ENCODE results near the gene ZKSCAN1.

The ZKSCAN1 gene

DNA sequence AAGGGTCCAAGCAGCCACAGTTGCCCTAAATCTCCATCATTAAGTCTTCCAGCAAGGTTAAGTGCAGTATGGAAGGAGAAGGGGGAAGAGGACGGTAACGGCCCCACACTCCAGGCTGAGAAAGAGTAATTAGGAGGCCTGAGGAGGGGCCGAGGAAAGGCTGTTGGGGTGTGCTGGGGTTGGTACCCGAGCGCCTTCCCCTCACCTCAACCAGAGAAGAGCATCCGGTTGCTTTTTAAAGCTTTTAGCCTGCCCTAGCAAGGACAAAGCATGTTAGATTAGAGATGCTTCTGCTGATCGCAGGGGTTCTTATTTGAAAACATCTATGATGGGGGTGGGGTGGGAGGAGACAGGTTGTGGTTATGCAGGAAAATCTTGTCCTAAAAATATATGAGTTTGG, 25.2 kb downstream of the ZKSCAN1 start:
- DNase-seq, result no peak

DNA sequence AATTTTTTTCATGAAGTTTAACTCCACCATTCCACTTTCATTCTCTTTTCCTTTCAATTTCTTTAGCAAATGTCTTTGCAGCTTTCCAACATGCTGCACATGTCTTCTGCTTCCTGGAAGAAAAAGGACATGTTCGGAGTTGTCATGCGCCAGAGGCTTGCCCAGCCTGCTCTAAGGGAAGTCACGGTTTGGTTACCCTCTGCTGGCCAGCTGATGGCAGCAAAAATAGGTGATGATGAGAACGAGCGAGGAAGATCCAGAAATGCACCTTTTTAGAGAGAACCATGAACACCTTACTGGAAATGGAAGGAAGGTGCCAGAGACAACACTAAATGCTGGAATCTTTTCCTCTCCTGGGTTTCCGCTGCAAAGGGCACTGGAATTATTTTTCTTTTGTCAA, 29.3 kb downstream of the ZKSCAN1 start:
- no peak for DNase-seq

DNA sequence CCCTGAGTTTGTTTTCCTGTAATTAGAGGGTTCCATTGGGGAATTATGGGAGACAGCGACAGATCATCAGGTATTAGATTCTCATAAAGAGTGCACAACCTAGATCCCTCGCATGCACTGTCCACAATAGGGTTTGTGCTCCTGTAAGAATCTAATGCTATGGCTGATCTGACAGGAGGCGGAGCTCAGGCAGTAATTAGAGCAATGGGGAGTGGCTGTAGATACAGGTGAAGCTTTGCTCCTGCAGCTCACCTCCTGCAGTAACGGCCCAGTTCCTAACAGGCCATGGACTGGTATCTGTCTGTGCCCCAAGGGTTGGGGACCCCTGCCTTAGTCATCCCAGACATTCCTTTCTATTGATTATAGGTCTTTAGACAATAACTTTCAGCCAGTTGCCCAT, 33.3 kb downstream of the ZKSCAN1 start:
- DNase-seq, result no peak

DNA sequence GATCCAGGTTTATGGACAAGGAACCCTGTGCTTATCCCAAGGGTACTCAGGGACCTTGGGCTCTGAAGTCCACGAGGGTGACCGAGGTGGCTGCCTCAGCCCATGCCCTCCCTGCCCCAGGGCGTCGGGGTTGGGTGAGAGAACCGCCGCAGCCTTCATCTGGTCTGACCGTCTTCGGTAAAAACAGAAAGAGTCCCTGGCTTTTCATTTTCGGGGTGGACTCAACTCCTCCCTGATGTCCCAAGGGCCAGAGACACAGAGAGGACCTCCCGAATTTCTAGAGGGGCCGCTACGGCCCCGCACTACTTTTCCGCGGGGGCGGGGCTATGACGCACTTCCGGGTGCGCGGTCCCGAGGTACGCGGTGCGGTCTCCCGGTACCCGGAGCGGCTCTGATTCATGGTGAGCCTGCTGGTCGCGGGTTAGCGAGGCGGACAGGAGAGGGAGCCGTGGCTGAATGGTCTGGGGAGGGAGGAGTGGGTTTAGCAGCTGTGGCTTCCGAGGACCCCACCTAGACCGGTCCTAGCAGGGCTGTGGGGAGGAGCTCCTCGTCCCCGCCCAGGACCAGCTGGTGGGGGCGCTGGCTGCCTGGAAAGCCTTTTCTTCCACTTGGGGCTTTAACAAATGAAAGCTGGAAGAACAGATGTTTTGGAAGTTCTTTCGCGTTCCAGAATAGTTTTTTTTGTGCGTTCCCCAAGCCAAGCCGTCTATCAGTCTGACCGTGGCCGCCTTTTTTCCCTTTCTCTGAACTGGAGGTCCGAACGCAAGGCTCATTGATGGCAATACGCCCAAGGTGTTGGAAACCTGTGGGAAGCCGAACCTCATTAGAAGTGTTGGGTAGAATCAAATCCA, 34.3 kb downstream of the ZKSCAN1 start, which contains the start of gene ZSCAN21:
Gene ZSCAN21 (plus strand): TSS at position 334 of the 851 bp plus-strand sequence. CDS start 7,233 bp downstream, outside the sequence.
- peak; percentile 73 to 78 for DNase-seq

DNA sequence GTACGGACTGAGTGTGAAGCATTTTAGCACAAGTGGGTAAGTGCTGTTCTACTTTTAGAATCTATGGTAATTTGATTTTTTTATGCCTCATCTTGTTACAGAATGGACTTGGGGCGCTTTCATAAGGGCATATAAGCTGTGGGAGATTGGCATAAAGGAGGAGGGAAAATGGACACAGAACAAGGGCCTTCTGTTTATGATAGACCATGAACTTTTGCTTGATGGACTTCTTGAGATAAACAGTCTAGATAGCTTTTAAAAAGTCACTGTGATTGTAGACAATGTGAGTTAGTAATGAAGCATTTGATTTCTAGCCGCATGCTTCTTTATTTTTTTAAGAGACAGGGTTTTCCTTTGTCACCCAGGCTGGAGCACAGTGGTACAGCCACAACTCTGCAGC, 36.2 kb downstream of the ZKSCAN1 start:
- no peak for DNase-seq

DNA sequence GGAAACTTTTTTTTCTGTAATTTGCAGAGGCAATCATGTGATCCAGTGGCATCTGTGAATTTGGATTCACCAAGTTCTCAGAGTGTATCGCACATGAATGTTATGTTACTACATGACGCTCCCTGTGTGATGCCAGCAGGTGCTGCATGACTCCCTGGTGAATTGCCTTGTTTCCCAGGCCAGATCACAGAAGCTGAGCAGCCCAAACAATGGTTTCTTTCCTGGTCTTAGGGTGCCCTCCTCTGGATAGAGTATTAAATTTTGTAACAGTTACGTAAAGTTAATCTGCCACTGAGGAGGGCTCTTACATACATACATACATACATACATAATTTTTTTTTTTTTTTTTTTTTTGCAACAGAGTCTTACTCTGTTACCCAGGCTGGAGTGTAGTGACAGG, 37.8 kb downstream of the ZKSCAN1 start:
- DNase-seq, result no peak

DNA sequence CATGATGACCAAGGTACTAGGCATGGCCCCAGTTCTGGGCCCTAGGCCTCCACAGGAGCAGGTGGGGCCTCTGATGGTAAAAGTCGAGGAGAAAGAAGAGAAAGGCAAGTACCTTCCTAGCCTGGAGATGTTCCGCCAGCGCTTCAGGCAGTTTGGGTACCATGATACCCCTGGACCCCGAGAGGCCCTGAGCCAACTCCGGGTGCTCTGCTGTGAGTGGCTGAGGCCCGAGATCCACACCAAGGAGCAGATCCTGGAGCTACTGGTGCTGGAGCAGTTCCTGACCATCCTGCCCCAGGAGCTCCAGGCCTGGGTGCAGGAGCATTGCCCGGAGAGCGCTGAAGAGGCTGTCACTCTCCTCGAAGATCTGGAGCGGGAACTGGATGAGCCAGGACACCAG, 41.6 kb downstream of the ZKSCAN1 start:
- DNase-seq, result no peak

DNA sequence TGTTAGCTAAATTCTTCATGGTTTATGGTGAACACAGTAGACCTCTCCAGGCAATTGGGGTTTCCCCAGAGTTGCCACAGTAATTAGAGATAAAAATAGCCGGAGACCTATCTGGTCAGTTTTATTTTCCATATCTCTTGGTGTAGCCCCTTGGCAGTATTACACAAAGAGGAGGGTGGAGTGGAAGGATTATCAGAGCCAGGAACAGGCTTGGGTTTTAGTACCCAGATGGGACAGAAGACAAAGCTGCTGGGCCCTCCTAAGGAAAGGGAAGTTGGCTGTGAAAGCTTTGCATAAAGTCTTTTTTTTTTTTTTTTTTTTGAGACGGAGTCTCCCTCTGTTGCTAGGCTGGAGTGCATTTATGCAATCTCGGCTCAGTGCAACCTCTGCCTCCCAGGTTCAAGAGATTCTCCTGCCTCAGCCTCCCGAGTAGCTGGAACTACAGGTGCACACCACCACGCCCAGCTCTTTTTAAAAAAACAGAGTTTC, 43.9 kb downstream of the ZKSCAN1 start:
- no peak for DNase-seq

DNA sequence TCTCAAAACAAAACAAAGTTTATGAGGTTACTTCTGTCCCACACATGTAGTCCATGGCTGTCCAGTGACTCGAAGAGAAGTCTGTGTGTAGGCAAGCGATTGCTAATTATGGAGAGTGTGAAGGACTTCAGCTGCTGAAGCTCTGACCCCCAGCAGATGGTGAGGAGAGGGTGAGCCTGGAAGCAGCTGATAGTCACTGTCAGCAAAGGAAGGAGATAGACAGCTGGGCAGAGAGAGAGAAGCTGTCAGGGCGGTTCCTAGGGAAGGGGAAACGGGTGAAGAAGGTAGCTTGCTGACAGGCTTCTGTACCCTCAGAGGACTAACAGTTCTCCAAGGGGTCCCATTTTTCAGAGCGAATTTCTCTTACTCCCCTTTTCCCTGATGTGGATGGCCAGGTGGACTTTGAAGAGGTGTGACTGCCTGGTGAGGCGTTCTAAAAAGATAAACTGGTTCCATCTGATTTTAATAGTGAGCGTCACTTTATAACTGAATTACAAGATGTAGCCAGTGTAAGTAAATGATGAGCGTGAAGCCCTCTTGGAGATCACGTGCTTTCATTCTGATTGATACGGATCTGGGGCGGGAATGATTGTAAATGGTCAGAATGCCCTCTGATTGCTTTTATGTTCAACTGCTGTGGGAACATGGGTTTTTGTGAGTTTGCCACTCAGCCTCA, 46.3 kb downstream of the ZKSCAN1 start:
- DNase-seq, result no peak

DNA sequence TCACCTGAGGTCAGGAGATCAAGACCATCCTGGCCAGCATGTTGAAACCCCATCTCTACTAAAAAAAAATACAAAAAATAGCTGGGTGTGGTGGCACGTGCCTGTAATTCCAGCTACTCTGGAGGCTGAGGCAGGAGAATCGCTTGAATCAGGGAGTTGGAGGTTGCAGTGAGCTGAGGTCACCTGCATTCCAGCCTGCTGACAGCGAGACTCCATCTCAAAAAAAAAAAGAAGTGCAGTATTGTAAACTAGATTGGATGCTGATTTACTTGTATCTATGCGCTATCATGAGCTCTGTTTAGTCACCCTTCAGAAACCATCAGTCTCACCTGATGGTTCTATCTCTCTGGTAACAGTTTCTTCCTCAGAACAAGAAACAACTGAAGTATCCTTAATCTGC, 48.0 kb downstream of the ZKSCAN1 start:
- no peak for DNase-seq

DNA sequence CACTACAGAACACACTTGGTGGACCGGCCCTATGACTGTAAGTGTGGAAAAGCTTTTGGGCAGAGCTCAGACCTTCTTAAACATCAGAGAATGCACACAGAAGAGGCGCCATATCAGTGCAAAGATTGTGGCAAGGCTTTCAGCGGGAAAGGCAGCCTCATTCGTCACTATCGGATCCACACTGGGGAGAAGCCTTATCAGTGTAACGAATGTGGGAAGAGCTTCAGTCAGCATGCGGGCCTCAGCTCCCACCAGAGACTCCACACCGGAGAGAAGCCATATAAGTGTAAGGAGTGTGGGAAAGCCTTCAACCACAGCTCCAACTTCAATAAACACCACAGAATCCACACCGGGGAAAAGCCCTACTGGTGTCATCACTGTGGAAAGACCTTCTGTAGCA, 48.8 kb downstream of the ZKSCAN1 start:
- no peak for DNase-seq

DNA sequence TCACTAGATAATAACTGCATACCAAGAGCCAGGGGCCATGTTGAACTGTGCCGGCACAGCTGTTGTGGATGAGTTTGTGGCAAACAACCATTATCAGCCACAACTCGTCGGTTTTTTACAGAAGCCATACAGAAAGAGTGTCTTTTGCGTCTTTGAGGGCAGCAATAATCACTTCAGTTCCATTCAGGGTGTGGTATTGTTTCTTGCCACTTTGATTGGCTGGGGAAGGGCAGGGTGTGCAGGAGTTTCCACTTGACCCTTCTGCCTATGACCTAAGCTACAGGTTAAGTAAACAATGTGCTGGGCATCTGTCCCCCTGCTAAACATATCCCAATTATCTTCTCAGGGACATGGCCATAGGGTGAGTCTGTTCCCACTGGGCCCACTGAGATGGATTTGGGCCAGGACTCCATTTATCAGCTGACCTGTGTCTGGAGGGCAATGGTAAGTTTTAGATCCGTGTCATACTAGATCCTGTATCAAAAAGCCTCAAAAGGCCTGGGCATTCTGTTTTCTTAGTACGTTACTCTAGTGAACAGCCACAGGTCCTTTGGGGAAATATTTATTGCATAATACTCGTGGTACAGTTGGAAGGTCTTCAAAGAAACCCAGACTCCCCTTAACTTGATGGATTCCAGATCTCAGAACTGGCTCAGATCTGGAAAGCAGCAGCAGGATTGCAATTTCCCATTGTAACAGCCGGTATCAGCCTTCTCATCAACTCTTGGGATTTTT, 50.2 kb downstream of the ZKSCAN1 start:
- DNase-seq, result no peak

DNA sequence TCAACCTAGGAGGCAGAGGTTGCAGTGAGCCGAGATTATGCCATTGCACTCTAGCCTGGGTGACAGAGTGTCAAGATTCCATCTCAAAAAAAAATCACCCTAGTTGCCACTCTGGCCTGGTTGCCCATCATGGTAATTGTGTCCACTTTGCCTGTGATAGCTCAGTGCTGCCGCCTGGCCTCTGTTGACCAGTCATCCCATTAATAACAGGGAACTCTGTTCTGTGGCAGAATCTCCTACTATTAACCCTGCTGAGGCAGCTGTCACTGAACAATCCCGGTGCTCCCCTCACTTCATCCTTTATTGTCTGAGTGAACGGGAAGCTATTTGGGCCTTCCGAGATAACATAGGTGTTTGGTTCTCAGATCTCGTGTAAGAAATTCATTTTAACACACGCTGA, 51.6 kb downstream of the ZKSCAN1 start:
- no peak for DNase-seq

DNA sequence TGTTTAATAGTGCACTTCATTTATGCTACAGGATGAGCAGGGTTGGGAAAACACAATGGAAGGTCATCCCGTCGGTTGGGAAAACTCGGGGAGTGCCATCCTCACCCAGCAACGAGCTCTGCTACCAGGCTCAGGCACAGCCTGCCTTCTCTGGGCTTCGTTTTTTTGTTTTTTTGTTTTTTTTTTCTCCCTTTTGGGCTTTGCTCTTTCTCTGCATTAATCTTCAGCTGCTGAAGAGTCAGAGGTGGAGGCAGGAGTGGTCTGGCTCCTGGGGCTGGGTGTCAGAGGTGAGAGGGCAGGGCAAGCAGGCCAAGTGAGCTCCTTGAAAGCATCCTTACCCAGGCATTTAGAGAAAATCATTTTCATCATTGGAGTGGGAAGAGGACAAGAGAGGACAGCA, 54.6 kb downstream of the ZKSCAN1 start:
- DNase-seq, result no peak

DNA sequence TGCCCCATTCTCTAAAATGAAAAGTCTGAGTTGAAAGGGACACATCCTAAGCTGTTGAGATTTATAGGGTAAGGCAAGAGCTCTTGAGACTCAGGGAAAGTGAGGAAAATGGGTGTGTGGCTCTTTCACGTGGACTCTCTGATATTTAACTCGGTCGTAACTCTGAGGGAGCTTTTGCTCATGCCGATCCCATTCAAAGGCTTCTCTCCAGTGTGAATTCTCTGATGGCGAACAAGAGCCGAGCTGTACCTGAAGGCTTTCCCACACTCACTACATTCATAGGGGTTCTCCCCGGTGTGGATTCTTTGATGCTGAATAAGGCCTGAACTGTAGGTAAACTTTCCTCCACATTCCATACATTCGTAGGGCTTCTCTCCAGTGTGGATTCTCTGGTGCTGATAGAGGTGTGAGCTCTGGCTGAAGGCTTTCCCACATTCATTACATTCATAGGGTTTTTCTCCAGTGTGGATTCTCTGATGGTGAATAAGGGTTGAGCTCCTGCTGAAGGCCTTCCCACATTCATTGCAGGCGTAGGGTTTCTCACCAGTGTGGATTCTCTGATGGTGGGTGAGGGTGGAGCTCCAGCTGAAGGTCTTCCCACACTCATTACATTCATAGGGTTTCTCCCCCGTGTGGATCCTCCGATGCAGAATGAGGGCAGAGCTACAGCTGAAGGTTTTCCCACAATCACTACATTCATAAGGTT, 55.8 kb downstream of the ZKSCAN1 start:
- DNase-seq, result no peak

DNA sequence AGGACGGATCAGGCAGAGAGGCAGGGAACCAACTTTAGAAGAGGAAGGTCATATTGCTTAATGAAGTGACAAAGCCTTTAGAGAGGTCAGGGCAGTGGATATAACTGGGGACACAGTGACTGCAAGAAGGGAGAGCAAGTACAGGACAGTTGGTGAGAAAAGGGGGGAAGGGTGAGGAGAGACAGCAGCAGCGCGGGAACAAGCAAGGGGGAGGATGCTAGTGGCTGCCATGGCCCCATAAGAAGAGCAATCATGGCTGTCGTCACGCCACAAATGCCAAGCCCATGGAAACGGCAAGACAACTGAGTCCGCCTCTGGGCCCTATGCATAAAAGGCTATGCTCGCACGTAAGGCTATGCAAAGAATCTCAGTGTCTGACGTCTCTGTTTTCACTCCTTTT, 57.1 kb downstream of the ZKSCAN1 start:
- no peak for DNase-seq

DNA sequence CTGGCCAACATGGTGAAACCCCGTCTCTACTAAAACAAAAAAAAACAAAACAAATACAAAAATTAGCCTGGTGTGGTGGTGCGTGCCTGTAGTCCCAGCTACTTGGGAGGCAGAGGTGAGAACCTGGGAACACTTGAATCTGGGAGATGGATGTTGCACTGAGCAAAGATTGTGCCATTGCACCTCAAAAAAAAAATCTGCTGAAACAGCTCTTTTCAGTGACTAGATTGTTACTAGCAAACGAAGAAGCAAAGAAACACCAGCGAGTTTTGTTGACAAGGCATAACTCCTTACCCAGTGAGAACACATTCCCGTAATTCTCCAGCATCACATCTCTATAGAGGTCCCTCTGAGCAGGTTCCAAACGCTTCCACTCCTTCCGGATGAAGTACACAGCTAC, 59.4 kb downstream of the ZKSCAN1 start:
- no peak for DNase-seq

DNA sequence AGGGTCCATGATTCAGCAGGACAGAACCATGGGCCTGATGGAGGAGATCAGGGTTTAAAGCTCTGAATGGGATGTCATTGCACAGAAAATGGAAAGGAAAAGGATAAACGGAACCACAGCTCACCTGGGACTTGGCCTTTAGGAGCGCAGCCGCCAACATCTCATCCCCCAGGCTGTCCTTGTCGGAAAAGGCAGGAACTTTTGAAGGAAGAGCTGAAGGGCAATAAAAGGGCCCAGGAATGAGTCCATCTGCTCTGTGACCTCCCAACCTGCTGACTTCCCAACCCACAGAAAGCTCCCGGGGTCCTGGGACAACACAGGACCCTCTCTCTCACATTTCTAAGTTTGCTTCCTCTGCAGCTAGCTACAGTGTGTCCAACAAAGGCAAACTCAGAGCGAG, 60.0 kb downstream of the ZKSCAN1 start:
- DNase-seq, result no peak

DNA sequence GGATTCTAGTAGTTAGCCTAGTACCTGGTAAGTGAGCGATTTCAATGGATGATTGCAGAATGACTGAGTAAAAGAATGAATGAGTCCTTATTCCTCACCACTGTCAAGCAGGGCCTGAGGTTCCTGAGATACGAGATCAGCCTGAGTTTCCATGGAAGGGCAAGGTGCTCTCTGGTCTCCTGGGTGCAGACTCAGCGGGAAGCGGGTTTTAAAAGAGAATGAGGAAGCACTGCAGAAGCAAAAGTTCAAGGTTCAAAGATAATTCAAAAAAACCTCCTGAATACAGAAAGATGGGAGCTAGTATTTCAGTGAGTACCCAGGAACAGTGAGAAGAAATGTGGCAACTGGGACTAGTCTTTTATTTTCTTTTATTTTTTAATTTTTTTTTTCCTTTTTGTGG, 61.8 kb downstream of the ZKSCAN1 start:
- DNase-seq, result no peak

DNA sequence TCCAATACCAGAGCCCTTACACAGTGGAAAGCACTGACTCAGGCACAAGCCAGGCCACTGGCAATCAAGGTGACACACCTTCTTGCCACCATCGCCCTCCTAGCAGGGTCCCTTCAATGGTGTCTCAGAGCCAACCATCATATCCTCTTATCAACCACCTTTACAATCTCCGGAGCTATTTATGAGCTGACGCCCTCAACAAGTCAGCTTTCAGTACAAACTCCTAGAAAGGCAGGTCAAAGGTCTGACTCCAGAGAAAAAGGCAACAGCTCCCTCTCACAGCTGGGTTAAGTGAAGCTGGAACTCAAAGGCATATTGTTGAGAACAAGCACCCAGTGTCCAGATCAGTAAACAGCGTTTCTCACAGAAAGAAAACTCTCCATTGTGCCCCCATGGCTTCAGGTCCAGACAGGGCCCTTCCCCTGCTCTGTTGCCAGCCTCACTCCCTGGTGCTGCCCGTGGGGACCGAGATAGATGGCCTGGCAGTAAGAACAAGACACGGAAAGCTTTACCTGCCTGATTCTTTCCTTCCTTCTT, 63.7 kb downstream of the ZKSCAN1 start:
- no peak for DNase-seq

DNA sequence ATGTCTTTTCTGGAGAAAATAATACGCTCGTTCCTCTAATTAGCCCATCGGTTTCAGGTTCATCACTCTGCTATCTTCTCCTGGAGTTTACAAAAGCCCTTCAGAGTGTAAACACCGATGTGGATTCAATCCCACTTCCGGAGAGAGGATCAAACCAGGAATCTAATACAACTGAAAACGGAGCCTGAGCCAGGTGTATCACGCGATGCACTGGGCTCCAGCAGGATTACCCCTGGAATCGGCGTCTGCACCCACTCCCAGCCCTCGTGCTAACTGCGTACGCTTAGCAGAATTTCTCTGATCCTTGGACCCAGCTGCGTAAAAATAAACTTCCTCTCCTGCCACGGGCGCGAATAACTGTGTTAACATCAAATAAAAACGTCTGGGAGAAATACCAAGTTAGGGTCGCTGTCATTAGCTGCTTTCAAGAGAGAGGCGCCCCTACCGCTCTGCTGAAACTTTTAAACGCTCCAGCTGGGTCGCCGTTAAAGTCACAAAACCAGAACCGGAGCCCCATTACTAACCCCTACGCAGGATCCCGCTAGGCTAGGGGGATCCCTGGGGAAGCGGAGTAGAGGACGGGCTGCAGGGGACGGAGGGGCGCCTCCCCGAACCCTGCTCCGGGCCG, 65.6 kb downstream of the ZKSCAN1 start:
- no peak for DNase-seq

DNA sequence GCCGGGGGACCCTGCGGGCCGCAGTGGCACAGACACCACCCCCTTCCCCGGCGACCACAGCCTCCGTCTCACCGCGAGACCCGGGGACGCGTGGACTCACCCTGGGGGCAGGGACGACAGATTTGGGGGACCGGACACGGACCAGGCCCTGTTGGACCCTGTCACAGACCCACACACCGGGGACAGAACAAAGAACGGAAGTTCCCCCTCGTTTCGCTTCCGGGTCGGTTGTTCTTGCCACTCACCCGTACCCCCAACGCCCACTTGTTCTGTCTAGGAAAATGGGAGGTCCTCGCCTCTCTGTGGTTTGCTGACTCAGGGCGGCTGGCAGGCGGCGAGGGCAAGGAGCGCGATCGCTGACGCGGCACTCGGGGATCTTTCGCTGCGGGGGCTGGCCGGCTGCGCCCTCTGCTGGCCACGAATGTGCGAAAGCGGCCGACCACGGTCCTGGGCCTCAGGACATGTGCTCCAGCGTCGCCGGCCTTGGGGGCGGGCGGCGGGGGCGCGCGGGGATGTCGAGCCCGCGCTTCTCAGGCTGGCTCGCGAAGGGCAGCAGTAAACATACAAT, 66.2 kb downstream of the ZKSCAN1 start, which contains the start of gene ZNF3:
Gene ZNF3 (minus strand): TSS at position 189 of the 568 bp plus-strand sequence. CDS start 4,366 bp downstream, outside the sequence.
- DNase-seq, result peak; percentile 97

All from stimulated activated CD4-positive, alpha-beta T cell treated with anti-CD3 and anti-CD28 coated beads, Interleukin-2, amount 100 ng/mL, for 48 hours (primary cell).